Type B pancreatic cell (in vitro differentiated cells): ENCODE results near the gene HSPA4. TPM values are rescaled to one million over a fixed set of nuclear protein-coding genes. Genes with fewer than 3 reads are reported as not detected.

ENCODE experiments used
- DNase-seq: peaks from one replicate; pipeline ENCODE4 v3.0.0; 2021; ENCODE audit warnings: mixed read lengths; ENCODE audit not compliant: unreplicated experiment; ENCODE audit errors: extremely low spot score
- H3K27ac Mint-ChIP-seq: 2 replicates; pipeline ENCODE4 v1.8.0; 2021; ENCODE audit warnings: mild to moderate bottlenecking, mixed read lengths
- H3K27me3 Mint-ChIP-seq: 2 replicates; pipeline ENCODE4 v1.8.0; 2021; ENCODE audit warnings: mixed read lengths
- H3K36me3 Mint-ChIP-seq: 2 replicates; pipeline ENCODE4 v1.8.0; 2021; ENCODE audit warnings: mixed read lengths
- H3K4me1 Mint-ChIP-seq: one replicate; pipeline ENCODE4 v1.8.0; 2021; ENCODE audit warnings: mixed read lengths; ENCODE audit not compliant: unreplicated experiment
- H3K4me3 Mint-ChIP-seq: 2 replicates; pipeline ENCODE4 v1.8.0; 2021; ENCODE audit warnings: mild to moderate bottlenecking, mixed read lengths
- H3K9me3 Mint-ChIP-seq: 2 replicates; pipeline ENCODE4 v1.8.0; 2021; ENCODE audit warnings: mixed read lengths
- CTCF ChIP-seq: fragments of 200-600 bp; sonication (generic); conservative IDR thresholded peaks from 2 replicates; pipeline ENCODE4 v1.5.0; 2021; ENCODE audit warnings: antibody characterized with exemption, mild to moderate bottlenecking
- total RNA-seq: library from RNA; stranded (reverse); gene quantifications from 2 replicates; pipeline ENCODE4 v1.2.1, GENCODE V29; 2021; ENCODE audit warnings: low replicate concordance

Gene HSPA4
- total RNA-seq, 1 donor from 2014 or later = 134 TPM

DNA sequence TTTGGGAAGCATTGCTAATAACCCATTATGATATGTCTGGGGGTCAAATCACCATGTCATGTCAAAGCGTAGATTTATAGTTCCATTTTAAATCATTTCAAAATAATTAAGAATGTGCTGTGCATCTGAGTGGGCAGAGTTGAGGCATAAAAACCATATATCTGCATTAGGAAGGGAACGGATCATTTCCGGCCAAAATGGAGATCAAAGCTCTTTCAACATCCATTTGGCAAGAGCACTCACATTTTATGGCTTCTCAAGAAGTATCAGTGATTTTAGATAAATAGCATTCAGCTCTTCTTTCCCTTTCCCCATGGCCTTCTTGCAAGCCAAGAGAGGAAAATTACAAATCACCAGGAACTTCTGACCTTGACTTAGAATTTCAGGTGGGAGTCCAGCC is 89.9 kb downstream of the HSPA4 start:
- H3K27me3 Mint-ChIP-seq = peaks cover 7% of the 10 kb centered on the region
- H3K27ac Mint-ChIP-seq = no peak overlapping the region
- no peak for TF ChIP-seq CTCF
- H3K4me3 Mint-ChIP-seq = no peak overlapping the region
- H3K36me3 Mint-ChIP-seq = no peaks in the 10 kb centered on the region
- no peaks in the 10 kb centered on the region for H3K4me1 Mint-ChIP-seq
- peaks cover 4% of the 10 kb centered on the region for H3K9me3 Mint-ChIP-seq
- no peak for DNase-seq

DNA sequence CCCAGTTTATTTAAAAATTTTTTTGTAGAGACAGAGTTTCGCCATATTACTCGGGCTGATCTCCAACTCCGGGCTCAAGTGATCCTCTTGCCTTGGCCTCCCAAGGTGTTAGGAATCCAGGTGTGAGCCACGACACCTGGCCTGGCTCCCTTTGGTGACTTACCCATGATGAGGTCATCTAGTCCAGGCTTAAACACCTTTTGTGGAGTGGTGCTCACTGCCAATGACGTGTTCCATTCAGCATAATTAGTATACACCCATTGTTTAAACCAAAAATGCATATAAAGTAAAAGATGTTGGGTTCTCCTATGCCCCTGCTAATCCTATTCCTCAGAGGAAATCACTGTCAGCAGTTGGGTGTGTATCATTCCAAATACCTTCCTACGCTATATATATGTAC is 91.0 kb downstream of the HSPA4 start:
- no peaks in the 10 kb centered on the region for H3K4me1 Mint-ChIP-seq
- H3K9me3 Mint-ChIP-seq = peaks cover 4% of the 10 kb centered on the region
- H3K36me3 Mint-ChIP-seq = no peaks in the 10 kb centered on the region
- no peak overlapping the region for H3K4me3 Mint-ChIP-seq
- no peak for TF ChIP-seq CTCF
- no peak overlapping the region for H3K27ac Mint-ChIP-seq
- DNase-seq = peak; percentile 15
- peaks cover 7% of the 10 kb centered on the region for H3K27me3 Mint-ChIP-seq

DNA sequence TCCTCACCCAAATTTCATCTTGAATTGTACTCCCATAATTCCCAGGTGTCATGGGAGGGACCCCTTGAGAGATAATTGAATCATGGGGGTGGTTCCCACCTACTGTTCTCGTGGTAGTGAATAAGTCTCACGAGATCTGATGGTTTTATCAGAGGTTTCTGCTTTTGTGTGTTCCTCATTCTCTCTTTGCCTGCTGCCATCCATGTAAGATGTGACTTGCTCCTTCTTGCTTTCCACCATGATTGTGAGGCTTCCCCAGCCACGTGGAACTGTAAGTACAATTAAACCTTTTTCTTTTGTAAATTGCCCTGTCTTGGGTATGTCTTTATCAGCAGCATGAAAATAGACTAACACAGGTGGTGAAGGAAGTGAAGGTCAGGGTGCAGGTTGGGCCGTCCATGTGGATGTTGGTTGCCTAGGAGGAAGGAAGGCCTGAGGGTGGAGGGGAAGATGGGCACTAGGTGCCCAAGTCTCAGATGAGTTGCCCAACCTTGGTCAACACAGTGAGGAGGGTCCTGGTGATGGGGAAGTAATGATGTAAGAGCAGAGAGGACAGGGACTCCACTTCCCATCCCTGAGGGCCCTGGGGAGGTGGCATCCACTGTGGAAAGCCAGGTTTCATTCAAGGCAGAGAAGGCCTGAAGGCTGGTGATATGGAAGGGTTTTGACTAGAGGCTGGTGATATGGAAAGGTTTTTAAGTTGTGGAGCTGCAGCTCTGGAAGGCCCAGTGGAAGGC is 92.6 kb downstream of the HSPA4 start:
- H3K9me3 Mint-ChIP-seq = peaks cover 4% of the 10 kb centered on the region
- peaks cover 7% of the 10 kb centered on the region for H3K27me3 Mint-ChIP-seq
- H3K4me1 Mint-ChIP-seq = peaks cover 5% of the 10 kb centered on the region
- no peaks in the 10 kb centered on the region for H3K36me3 Mint-ChIP-seq
- peak; percentile 40 for DNase-seq
- TF ChIP-seq CTCF = no peak
- H3K4me3 Mint-ChIP-seq = no peak overlapping the region
- no peak overlapping the region for H3K27ac Mint-ChIP-seq

DNA sequence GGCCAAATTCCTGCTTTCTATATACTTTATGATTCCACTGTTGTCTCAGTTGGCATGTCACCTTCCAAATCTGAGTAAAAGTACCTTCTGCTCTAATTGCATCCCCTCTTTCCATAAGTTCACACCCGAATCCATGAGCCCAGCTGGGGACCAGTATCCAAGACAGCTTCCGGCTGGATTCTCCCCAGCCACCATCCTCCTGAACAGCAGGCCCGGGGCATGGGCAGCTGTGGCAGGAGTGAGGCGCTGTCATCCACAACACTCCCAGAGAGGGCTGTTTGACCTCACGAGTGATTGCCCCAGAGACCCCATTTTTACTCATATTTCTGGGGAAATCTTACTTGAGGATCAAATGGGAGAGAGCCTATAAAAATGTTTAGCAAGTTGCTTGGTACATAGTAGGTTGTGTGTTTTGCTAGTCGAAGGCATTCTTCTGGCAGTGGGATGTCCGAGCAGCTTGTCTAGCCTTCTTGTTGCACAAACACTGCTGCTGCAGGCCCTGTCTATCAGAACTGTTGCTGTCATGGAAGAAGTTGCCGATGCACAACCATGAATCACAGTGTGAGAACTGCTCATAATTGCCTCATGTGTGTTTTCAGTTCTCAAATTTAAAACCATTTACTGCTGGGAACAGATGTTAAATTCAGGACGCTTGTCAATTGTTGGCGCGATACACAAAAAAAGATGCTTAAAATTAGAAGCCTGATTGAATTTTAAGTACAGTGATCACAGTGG is 93.8 kb downstream of the HSPA4 start:
- peaks cover 3% of the 10 kb centered on the region for H3K27me3 Mint-ChIP-seq
- H3K36me3 Mint-ChIP-seq = no peaks in the 10 kb centered on the region
- DNase-seq = no peak
- H3K27ac Mint-ChIP-seq = no peak overlapping the region
- no peak for TF ChIP-seq CTCF
- H3K4me1 Mint-ChIP-seq = peaks cover 14% of the 10 kb centered on the region
- H3K4me3 Mint-ChIP-seq = no peak overlapping the region
- H3K9me3 Mint-ChIP-seq = peaks cover 4% of the 10 kb centered on the region

DNA sequence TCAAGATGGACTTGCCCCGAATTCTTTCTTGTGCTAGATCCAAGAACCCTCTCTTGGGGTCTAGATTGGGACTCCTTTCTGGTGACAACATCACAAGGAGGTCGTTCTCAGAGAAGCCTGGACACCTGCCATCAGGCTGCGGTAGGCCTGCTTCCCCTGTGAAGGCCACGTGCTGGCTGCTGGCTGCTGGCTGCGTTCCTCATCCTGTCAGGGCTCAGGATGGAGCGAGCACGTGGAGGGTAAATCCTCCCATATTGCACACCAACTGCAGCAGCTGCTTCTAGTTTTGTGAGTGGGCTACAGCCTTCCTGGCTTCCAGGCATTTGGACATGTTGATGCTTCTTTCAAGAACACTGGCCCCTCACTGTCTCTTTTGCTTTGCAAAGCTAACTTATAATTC is 95.6 kb downstream of the HSPA4 start:
- H3K4me1 Mint-ChIP-seq = peaks cover 14% of the 10 kb centered on the region
- H3K27ac Mint-ChIP-seq = no peak overlapping the region
- H3K9me3 Mint-ChIP-seq = peaks cover 4% of the 10 kb centered on the region
- TF ChIP-seq CTCF = no peak
- peaks cover 3% of the 10 kb centered on the region for H3K27me3 Mint-ChIP-seq
- no peaks in the 10 kb centered on the region for H3K36me3 Mint-ChIP-seq
- no peak overlapping the region for H3K4me3 Mint-ChIP-seq
- DNase-seq = peak; percentile 58
